ENCODE data around the gene CASP3. TPM values are rescaled to one million over a fixed set of nuclear protein-coding genes. Genes with fewer than 3 reads are reported as not detected.
"Not testable (repeated sequence)": the region's sequence is repeated elsewhere in the genome, so short reads cannot be mapped to it uniquely, and the experiment has no call there.

Gene CASP3
- total RNA-seq, 1 donor from 2014 or later, result 29.7 TPM

GRCh38 chr4:184641022-184641421 is 8.2 kb downstream of the CASP3 start:
- Histone ChIP-seq H3K9me3 (ENCODE audit: control insufficient read depth in 3 of 3, low read length in 3 of 3) (no peaks in the 10 kb centered on the region), H3K36me3 (ENCODE audit: control insufficient read depth in 3 of 3, insufficient read depth in 3 of 3, low read length in 3 of 3) (peaks cover 9 to 24% (median 12%) of the 10 kb centered on the region in 3 donors), H3K27ac (ENCODE audit: low read depth, low read length) (no peak overlapping the region), H3K27me3 (ENCODE audit: control insufficient read depth in 3 of 3, insufficient read depth in 3 of 3, low read length in 3 of 3) (no peaks in the 10 kb centered on the region), H3K4me3 (ENCODE audit: low read length in 3 of 3) (no peak overlapping the region), H3K9ac (ENCODE audit: low read depth in 1 of 3, low read length in 3 of 3) (no peak overlapping the region), H3K4me1 (ENCODE audit: control insufficient read depth in 3 of 3, insufficient read depth in 3 of 3, low read length in 3 of 3) (peaks cover 8 to 12% (median 9%) of the 10 kb centered on the region in 3 donors)

DNA sequence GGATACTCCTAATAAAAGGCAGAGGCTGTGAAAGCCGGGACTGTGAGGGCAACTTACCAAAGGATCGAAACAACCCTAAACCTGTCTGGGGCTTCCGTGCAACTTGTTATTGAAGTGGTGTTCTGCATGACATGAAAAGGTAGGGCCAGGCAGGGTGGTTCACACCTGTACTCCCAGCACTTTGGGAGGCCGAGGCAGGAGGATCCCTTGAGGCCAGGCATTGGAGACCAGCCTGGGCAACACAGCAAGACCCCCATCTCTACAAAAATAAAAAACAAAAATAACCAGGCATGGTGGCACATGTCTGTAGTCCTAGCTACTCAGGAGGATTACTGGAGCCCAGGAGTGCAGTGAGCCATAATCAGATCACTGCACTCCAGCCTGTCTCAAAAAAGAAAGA is 12.3 kb downstream of the CASP3 start:
- no peak overlapping the region for H3K27ac ChIP-seq (ENCODE audit: low read depth, low read length)
- H3K4me3 ChIP-seq (ENCODE audit: low read length in 3 of 3), result no peak overlapping the region
- H3K9ac ChIP-seq (ENCODE audit: low read depth in 1 of 3, low read length in 3 of 3), result no peak overlapping the region
- H3K9me3 ChIP-seq (ENCODE audit: control insufficient read depth in 3 of 3, low read length in 3 of 3), result no peaks in the 10 kb centered on the region
- H3K27me3 ChIP-seq (ENCODE audit: control insufficient read depth in 3 of 3, insufficient read depth in 3 of 3, low read length in 3 of 3), result no peaks in the 10 kb centered on the region
- no peaks in the 10 kb centered on the region for H3K4me1 ChIP-seq (ENCODE audit: control insufficient read depth in 3 of 3, insufficient read depth in 3 of 3, low read length in 3 of 3)
- peaks cover 13 to 34% (median 17%) of the 10 kb centered on the region in 3 donors for H3K36me3 ChIP-seq (ENCODE audit: control insufficient read depth in 3 of 3, insufficient read depth in 3 of 3, low read length in 3 of 3)

DNA sequence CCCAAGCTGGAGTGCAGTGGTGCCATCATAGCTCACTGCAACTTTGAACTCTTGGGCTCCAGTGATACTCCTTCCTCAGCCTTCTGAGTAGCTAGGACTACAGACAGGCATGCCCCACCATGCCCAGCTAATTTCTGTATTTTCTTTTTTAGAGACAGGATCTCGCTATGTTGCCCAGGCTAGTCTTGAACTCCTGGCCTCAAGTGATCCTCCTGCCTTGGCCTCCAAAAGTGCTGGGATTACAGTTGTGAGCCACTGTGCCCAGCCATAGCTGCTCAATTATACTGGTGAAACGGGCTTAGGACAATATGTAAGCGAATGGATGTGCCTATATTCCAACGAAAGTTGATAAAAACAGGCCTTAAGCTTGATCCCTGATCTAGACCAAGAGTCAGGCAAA is 13.1 kb downstream of the CASP3 start:
- Histone ChIP-seq H3K9me3 (ENCODE audit: control insufficient read depth in 3 of 3, low read length in 3 of 3) (no peaks in the 10 kb centered on the region), H3K9ac (ENCODE audit: low read depth in 1 of 3, low read length in 3 of 3) (no peak overlapping the region), H3K4me3 (ENCODE audit: low read length in 3 of 3) (no peak overlapping the region), H3K27ac (ENCODE audit: low read depth, low read length) (no peak overlapping the region), H3K27me3 (ENCODE audit: control insufficient read depth in 3 of 3, insufficient read depth in 3 of 3, low read length in 3 of 3) (no peaks in the 10 kb centered on the region), H3K36me3 (ENCODE audit: control insufficient read depth in 3 of 3, insufficient read depth in 3 of 3, low read length in 3 of 3) (peaks cover 13 to 37% (median 21%) of the 10 kb centered on the region in 3 donors), H3K4me1 (ENCODE audit: control insufficient read depth in 3 of 3, insufficient read depth in 3 of 3, low read length in 3 of 3) (no peaks in the 10 kb centered on the region)

DNA sequence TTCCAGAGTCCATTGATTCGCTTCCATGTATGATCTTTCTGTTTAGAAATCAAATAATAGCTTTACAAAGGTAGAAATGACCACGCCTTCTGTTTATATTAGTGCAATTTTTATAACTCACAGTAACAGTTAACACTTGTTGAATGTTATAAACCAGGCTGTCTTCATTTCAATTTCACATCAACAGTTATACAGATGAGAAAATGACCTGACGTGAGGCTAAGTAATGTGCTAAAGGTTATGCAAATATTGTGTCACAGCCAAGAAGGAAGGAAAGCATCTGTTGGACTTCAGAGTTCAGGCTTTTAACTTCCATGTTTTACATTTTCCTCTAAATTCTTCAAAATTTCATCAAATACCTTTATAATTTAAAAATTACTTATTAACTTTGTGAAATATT is 13.9 kb downstream of the CASP3 start:
- H3K4me1 ChIP-seq (ENCODE audit: control insufficient read depth in 3 of 3, insufficient read depth in 3 of 3, low read length in 3 of 3), result no peaks in the 10 kb centered on the region
- no peaks in the 10 kb centered on the region for H3K9me3 ChIP-seq (ENCODE audit: control insufficient read depth in 3 of 3, low read length in 3 of 3)
- no peaks in the 10 kb centered on the region for H3K27me3 ChIP-seq (ENCODE audit: control insufficient read depth in 3 of 3, insufficient read depth in 3 of 3, low read length in 3 of 3)
- no peak overlapping the region for H3K9ac ChIP-seq (ENCODE audit: low read depth in 1 of 3, low read length in 3 of 3)
- H3K27ac ChIP-seq (ENCODE audit: low read depth, low read length), result no peak overlapping the region
- H3K4me3 ChIP-seq (ENCODE audit: low read length in 3 of 3), result no peak overlapping the region
- peaks cover 19 to 42% (median 25%) of the 10 kb centered on the region in 3 donors for H3K36me3 ChIP-seq (ENCODE audit: control insufficient read depth in 3 of 3, insufficient read depth in 3 of 3, low read length in 3 of 3)

DNA sequence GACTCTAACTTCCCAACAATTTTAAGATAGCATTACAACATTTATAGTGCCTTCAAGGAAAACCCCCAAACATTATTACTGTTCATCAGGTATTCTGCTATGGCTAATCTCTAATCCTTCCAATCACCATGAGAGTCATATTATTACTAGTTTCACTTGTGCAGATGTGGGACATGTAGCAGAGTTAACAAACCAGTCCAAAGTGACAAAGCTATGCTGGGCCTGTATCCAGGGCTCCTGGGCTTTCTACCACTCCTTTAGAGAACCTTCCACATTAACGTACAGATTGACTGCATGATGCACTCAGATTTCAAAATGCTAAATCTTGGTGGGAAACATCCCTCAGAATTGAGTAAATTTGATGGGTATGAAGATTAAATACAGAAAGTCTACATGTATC is 16.4 kb downstream of the CASP3 start:
- Histone ChIP-seq H3K9me3 (ENCODE audit: control insufficient read depth in 3 of 3, low read length in 3 of 3) (no peaks in the 10 kb centered on the region), H3K36me3 (ENCODE audit: control insufficient read depth in 3 of 3, insufficient read depth in 3 of 3, low read length in 3 of 3) (peaks cover 30 to 63% (median 33%) of the 10 kb centered on the region in 3 donors), H3K4me1 (ENCODE audit: control insufficient read depth in 3 of 3, insufficient read depth in 3 of 3, low read length in 3 of 3) (no peaks in the 10 kb centered on the region), H3K27ac (ENCODE audit: low read depth, low read length) (no peak overlapping the region), H3K4me3 (ENCODE audit: low read length in 3 of 3) (no peak overlapping the region), H3K9ac (ENCODE audit: low read depth in 1 of 3, low read length in 3 of 3) (no peak overlapping the region), H3K27me3 (ENCODE audit: control insufficient read depth in 3 of 3, insufficient read depth in 3 of 3, low read length in 3 of 3) (no peaks in the 10 kb centered on the region)

GRCh38 chr4:184628103-184628502 is 21.1 kb downstream of the CASP3 start:
- H3K27me3 ChIP-seq (ENCODE audit: control insufficient read depth in 3 of 3, insufficient read depth in 3 of 3, low read length in 3 of 3), result no peaks in the 10 kb centered on the region
- H3K4me3 ChIP-seq (ENCODE audit: low read length in 3 of 3), result no peak overlapping the region
- peaks cover 20 to 43% (median 24%) of the 10 kb centered on the region in 3 donors for H3K36me3 ChIP-seq (ENCODE audit: control insufficient read depth in 3 of 3, insufficient read depth in 3 of 3, low read length in 3 of 3)
- H3K9ac ChIP-seq (ENCODE audit: low read depth in 1 of 3, low read length in 3 of 3), result no peak overlapping the region
- no peak overlapping the region for H3K27ac ChIP-seq (ENCODE audit: low read depth, low read length)
- H3K9me3 ChIP-seq (ENCODE audit: control insufficient read depth in 3 of 3, low read length in 3 of 3), result no peaks in the 10 kb centered on the region
- no peaks in the 10 kb centered on the region for H3K4me1 ChIP-seq (ENCODE audit: control insufficient read depth in 3 of 3, insufficient read depth in 3 of 3, low read length in 3 of 3)

- not testable (repeated sequence) for H3K4me3 ChIP-seq (ENCODE audit: low read length in 3 of 3); H3K4me1 ChIP-seq (ENCODE audit: control insufficient read depth in 3 of 3, insufficient read depth in 3 of 3, low read length in 3 of 3); H3K27ac ChIP-seq (ENCODE audit: low read depth, low read length); H3K9ac ChIP-seq (ENCODE audit: low read depth in 1 of 3, low read length in 3 of 3); H3K9me3 ChIP-seq (ENCODE audit: control insufficient read depth in 3 of 3, low read length in 3 of 3); H3K27me3 ChIP-seq (ENCODE audit: control insufficient read depth in 3 of 3, insufficient read depth in 3 of 3, low read length in 3 of 3)
- peaks cover 14 to 39% (median 22%) of the 10 kb centered on the region in 3 donors for H3K36me3 ChIP-seq (ENCODE audit: control insufficient read depth in 3 of 3, insufficient read depth in 3 of 3, low read length in 3 of 3)
Observed at GRCh38 chr4:184625783-184626596, 23.3 kb downstream of the CASP3 start.

- H3K36me3 ChIP-seq (ENCODE audit: control insufficient read depth in 3 of 3, insufficient read depth in 3 of 3, low read length in 3 of 3), result peaks cover 10 to 31% (median 14%) of the 10 kb centered on the region in 3 donors
- H3K4me1 ChIP-seq (ENCODE audit: control insufficient read depth in 3 of 3, insufficient read depth in 3 of 3, low read length in 3 of 3), result no peaks in the 10 kb centered on the region
- H3K9me3 ChIP-seq (ENCODE audit: control insufficient read depth in 3 of 3, low read length in 3 of 3), result no peaks in the 10 kb centered on the region
- H3K4me3 ChIP-seq (ENCODE audit: low read length in 3 of 3), result no peak overlapping the region
- no peaks in the 10 kb centered on the region for H3K27me3 ChIP-seq (ENCODE audit: control insufficient read depth in 3 of 3, insufficient read depth in 3 of 3, low read length in 3 of 3)
- H3K27ac ChIP-seq (ENCODE audit: low read depth, low read length), result no peak overlapping the region
- H3K9ac ChIP-seq (ENCODE audit: low read depth in 1 of 3, low read length in 3 of 3), result no peak overlapping the region
Observed at GRCh38 chr4:184624972-184625554, 24.2 kb downstream of the CASP3 start.

- not testable (repeated sequence) for H3K4me3 ChIP-seq (ENCODE audit: low read length in 3 of 3); H3K27ac ChIP-seq (ENCODE audit: low read depth, low read length); H3K9me3 ChIP-seq (ENCODE audit: control insufficient read depth in 3 of 3, low read length in 3 of 3); H3K4me1 ChIP-seq (ENCODE audit: control insufficient read depth in 3 of 3, insufficient read depth in 3 of 3, low read length in 3 of 3); H3K27me3 ChIP-seq (ENCODE audit: control insufficient read depth in 3 of 3, insufficient read depth in 3 of 3, low read length in 3 of 3); H3K9ac ChIP-seq (ENCODE audit: low read depth in 1 of 3, low read length in 3 of 3)
- H3K36me3 ChIP-seq (ENCODE audit: control insufficient read depth in 3 of 3, insufficient read depth in 3 of 3, low read length in 3 of 3), result peaks cover 9 to 26% (median 10%) of the 10 kb centered on the region in 3 donors
Observed at GRCh38 chr4:184624504-184624903, 24.7 kb downstream of the CASP3 start.

- Histone ChIP-seq H3K36me3 (ENCODE audit: control insufficient read depth in 3 of 3, insufficient read depth in 3 of 3, low read length in 3 of 3) (peaks cover 0 to 7% (median 0%) of the 10 kb centered on the region in 3 donors), H3K9ac (ENCODE audit: low read depth in 1 of 3, low read length in 3 of 3) (no peak overlapping the region)
Observed at GRCh38 chr4:184621518-184621917, 27.7 kb downstream of the CASP3 start.

More at GRCh38 chr4:184621518-184621917, 27.7 kb downstream of the CASP3 start:
- Histone ChIP-seq H3K9me3 (ENCODE audit: control insufficient read depth in 3 of 3, low read length in 3 of 3) (no peaks in the 10 kb centered on the region), H3K4me1 (ENCODE audit: control insufficient read depth in 3 of 3, insufficient read depth in 3 of 3, low read length in 3 of 3) (no peaks in the 10 kb centered on the region), H3K4me3 (ENCODE audit: low read length in 3 of 3) (no peak overlapping the region), H3K27me3 (ENCODE audit: control insufficient read depth in 3 of 3, insufficient read depth in 3 of 3, low read length in 3 of 3) (no peaks in the 10 kb centered on the region), H3K27ac (ENCODE audit: low read depth, low read length) (no peak overlapping the region)
